Activated CD8-positive, alpha-beta memory T cell treated with anti-CD3 and anti-CD28 coated beads, Interleukin-2, amount 10 ng/mL, durations not matched to agents 7 days and 5 days (primary cell): ENCODE measurements around the gene PDZD2. TPM values are rescaled to one million over a fixed set of nuclear protein-coding genes. Genes with fewer than 3 reads are reported as not detected.
A peak's percentile ranks its signal among the peaks of the same experiment; 100 is the strongest.

Experiments
- ATAC-seq: fragments of 150-1000 bp; cut with Tn5 transposase; one replicate; pipeline ENCODE4 v1.10.0; 2021; ENCODE audit warnings: moderate library complexity
- CTCF ChIA-PET: fragments of 350-600 bp; sonication (Branson Sonifier 250); formaldehyde crosslinking; loops from one replicate; lab custom pipeline; 2021; ENCODE audit warnings: antibody characterized with exemption; lab: Charles Lee
- DNase-seq: peaks from one replicate; pipeline ENCODE4 v3.0.0-alpha.2; 2020
- H3K27ac Mint-ChIP-seq: one replicate; pipeline ENCODE4 v1.8.0; 2021; ENCODE audit warnings: mild to moderate bottlenecking, mixed read lengths
- H3K27me3 Mint-ChIP-seq: one replicate; pipeline ENCODE4 v1.8.0; 2021; ENCODE audit warnings: mixed read lengths
- H3K36me3 Mint-ChIP-seq: one replicate; pipeline ENCODE4 v1.8.0; 2021; ENCODE audit warnings: mild to moderate bottlenecking, mixed read lengths
- H3K4me1 Mint-ChIP-seq: one replicate; pipeline ENCODE4 v1.8.0; 2021; ENCODE audit warnings: mixed read lengths
- H3K4me3 Mint-ChIP-seq: one replicate; pipeline ENCODE4 v1.8.0; 2021; ENCODE audit warnings: mild to moderate bottlenecking, moderate library complexity, mixed read lengths
- H3K9me3 Mint-ChIP-seq: one replicate; pipeline ENCODE4 v1.8.0; 2022; ENCODE audit warnings: low read depth, mixed read lengths
- total RNA-seq, 2 experiments: library from RNA; stranded (reverse); gene quantifications; one replicate each; pipeline ENCODE4 v1.2.3, GENCODE V29; 2021

Gene PDZD2
- total RNA-seq, 2 experiments from 2014 or later = not detected

- ATAC-seq = no peak
- DNase-seq = no peak
- Mint-ChIP-seq H3K36me3 (no peaks in the 10 kb centered on the region), H3K27ac (no peak overlapping the region), H3K4me1 (no peaks in the 10 kb centered on the region), H3K4me3 (no peak overlapping the region), H3K9me3 (no peaks in the 10 kb centered on the region), H3K27me3 (peaks cover 16% of the 10 kb centered on the region)
- CTCF ChIA-PET = no interaction called here
Observed at GRCh38 chr5:31620026-31620425, 18.9 kb upstream of the PDZD2 start.

DNA sequence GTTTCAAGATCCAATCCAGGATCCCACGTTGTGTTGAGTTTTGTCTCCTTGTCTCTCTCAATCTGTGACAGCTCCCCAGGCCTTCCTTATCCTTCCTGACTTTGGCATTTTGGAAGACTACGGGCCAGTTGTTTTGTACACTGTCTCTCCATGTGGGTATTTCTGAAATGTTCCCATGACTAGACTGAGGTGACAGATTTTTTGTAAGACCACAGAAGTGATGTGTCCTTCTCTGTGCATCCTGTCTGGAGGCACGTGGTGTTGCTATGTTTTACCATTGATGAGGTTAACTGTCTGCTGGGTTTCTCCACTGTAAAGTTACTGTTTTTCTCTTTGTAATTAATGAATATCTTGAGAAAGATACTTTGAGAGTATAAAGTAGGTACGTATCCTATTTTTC is 15.7 kb upstream of the PDZD2 start:
- no peak for ATAC-seq
- DNase-seq = no peak
- Mint-ChIP-seq H3K36me3 (no peaks in the 10 kb centered on the region), H3K4me3 (no peak overlapping the region), H3K27ac (no peak overlapping the region), H3K27me3 (peaks cover 10% of the 10 kb centered on the region), H3K9me3 (no peaks in the 10 kb centered on the region), H3K4me1 (no peaks in the 10 kb centered on the region)
- CTCF ChIA-PET = no interaction called here

GRCh38 chr5:31625394-31625793 is 13.5 kb upstream of the PDZD2 start:
- DNase-seq (no peak), ATAC-seq (no peak)
- Mint-ChIP-seq H3K9me3 (no peaks in the 10 kb centered on the region), H3K4me1 (no peaks in the 10 kb centered on the region), H3K36me3 (no peaks in the 10 kb centered on the region), H3K27me3 (peaks cover 11% of the 10 kb centered on the region), H3K4me3 (no peak overlapping the region), H3K27ac (no peak overlapping the region)
- CTCF ChIA-PET = interaction anchor here (1.4 kb wide), 1 partner anchor 13 kb away, joined by 4 read pairs; no protein-coding TSS in a partner anchor

GRCh38 chr5:31626156-31626555 is 12.8 kb upstream of the PDZD2 start:
- CTCF ChIA-PET = interaction anchor here (1.4 kb wide), 1 partner anchor 12 kb away, joined by 4 read pairs; no protein-coding TSS in a partner anchor
- Mint-ChIP-seq H3K27ac (no peak overlapping the region), H3K36me3 (no peaks in the 10 kb centered on the region), H3K4me3 (no peak overlapping the region), H3K4me1 (no peaks in the 10 kb centered on the region), H3K9me3 (no peaks in the 10 kb centered on the region), H3K27me3 (peaks cover 11% of the 10 kb centered on the region)
- ATAC-seq (no peak), DNase-seq (no peak)

- Mint-ChIP-seq H3K27ac (no peak overlapping the region), H3K27me3 (peaks cover 11% of the 10 kb centered on the region), H3K9me3 (no peaks in the 10 kb centered on the region), H3K4me1 (no peaks in the 10 kb centered on the region), H3K36me3 (no peaks in the 10 kb centered on the region), H3K4me3 (no peak overlapping the region)
- ATAC-seq (no peak), DNase-seq (no peak)
- CTCF ChIA-PET = interaction anchor here (0.7 kb wide), 1 partner anchor 9 kb away, joined by 3 read pairs; no protein-coding TSS in a partner anchor
Observed at GRCh38 chr5:31626604-31627234, 12.2 kb upstream of the PDZD2 start.

DNA sequence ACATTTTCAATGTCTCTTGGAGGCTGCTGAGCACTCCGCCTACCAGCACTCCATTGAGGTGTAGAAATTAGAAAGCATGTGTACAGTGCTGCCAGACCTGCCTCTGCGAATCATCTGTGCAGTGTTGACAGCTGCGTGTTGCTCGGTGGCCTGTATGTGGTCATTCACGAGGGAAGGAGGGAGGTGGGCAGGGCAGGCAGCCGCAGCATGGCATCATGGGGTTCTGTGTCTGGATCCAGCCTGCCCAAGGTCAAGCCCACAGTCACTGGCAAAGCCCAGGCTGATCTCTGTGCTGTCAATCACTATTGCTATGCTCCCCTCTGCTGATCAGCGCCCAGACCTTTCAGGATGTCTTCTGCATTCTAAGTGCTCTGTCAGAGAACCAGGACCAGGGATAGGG is 8.0 kb upstream of the PDZD2 start:
- no peaks in the 10 kb centered on the region for H3K9me3 Mint-ChIP-seq
- no peaks in the 10 kb centered on the region for H3K36me3 Mint-ChIP-seq
- ATAC-seq (no peak), DNase-seq (no peak)
- H3K4me1 Mint-ChIP-seq = no peaks in the 10 kb centered on the region
- CTCF ChIA-PET = no interaction called here
- H3K4me3 Mint-ChIP-seq = no peak overlapping the region
- no peak overlapping the region for H3K27ac Mint-ChIP-seq
- peaks cover 23% of the 10 kb centered on the region for H3K27me3 Mint-ChIP-seq

DNA sequence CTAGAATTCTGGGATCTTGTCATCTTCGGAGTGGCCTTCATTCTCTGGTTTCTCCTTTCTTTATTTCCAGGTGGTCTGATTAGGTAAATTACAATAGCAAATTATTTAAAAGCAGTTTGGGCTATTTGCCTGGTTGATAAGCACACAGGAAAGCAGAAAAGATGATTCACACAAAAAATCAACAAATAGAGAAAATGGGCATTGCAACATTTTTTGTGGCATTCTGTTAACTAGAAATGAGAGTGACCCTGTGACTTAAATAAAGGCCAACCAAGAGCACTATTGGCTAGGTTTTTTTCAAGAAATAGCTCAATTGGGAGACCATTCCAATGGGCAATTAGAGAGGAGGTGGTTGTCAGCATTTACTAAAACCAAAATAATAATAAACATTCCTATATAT is 6.5 kb upstream of the PDZD2 start:
- no peak for DNase-seq
- H3K27ac Mint-ChIP-seq = no peak overlapping the region
- CTCF ChIA-PET = no interaction called here
- no peak for ATAC-seq
- H3K4me1 Mint-ChIP-seq = no peaks in the 10 kb centered on the region
- no peak overlapping the region for H3K4me3 Mint-ChIP-seq
- no peaks in the 10 kb centered on the region for H3K36me3 Mint-ChIP-seq
- peaks cover 30% of the 10 kb centered on the region for H3K27me3 Mint-ChIP-seq
- no peaks in the 10 kb centered on the region for H3K9me3 Mint-ChIP-seq

DNA sequence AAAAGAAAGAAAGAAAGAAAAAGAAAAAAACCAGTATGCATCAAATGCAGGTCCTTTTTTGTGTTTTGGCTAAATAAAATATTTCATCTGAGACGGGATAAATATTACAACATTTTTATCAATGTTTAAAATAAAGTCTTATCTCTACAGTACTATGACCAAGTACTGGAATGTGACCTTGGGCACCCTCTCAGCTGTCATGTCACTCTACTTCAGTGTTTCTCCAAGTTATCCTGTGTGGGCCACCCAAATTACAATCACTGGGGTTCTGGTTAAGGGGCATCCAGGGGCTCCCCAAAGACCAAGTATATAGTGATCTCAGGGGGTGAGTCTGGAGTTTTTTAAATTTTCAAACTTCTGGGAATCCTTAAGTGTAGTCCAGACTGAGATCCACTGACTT is 3.5 kb upstream of the PDZD2 start:
- H3K36me3 Mint-ChIP-seq = no peaks in the 10 kb centered on the region
- no peak overlapping the region for H3K27ac Mint-ChIP-seq
- peaks cover 3% of the 10 kb centered on the region for H3K4me1 Mint-ChIP-seq
- peaks cover 36% of the 10 kb centered on the region for H3K27me3 Mint-ChIP-seq
- no peak overlapping the region for H3K4me3 Mint-ChIP-seq
- DNase-seq (no peak), ATAC-seq (no peak)
- CTCF ChIA-PET = no interaction called here
- H3K9me3 Mint-ChIP-seq = no peaks in the 10 kb centered on the region

GRCh38 chr5:31637851-31638250 is 1.1 kb upstream of the PDZD2 start:
- no peak overlapping the region for H3K4me3 Mint-ChIP-seq

GRCh38 chr5:31638345-31638744 is 586 bp upstream of the PDZD2 start:
- DNase-seq = no peak
- Mint-ChIP-seq H3K4me3 (peak overlapping the region; percentile 73), H3K27me3 (peaks cover 27% of the 10 kb centered on the region), H3K4me1 (peaks cover 3% of the 10 kb centered on the region), H3K9me3 (no peaks in the 10 kb centered on the region), H3K27ac (no peak overlapping the region), H3K36me3 (no peaks in the 10 kb centered on the region)
- CTCF ChIA-PET = interaction anchor here (0.8 to 1.5 kb wide), 7 partner anchors 12 to 381 kb away, joined by 3 to 5 read pairs (median 4); no protein-coding TSS in a partner anchor
- ATAC-seq = no peak

More at GRCh38 chr5:31637851-31638250, 1.1 kb upstream of the PDZD2 start:
- ATAC-seq (no peak), DNase-seq (no peak)
- H3K27ac Mint-ChIP-seq = no peak overlapping the region
- peaks cover 3% of the 10 kb centered on the region for H3K4me1 Mint-ChIP-seq
- H3K27me3 Mint-ChIP-seq = peaks cover 31% of the 10 kb centered on the region
- CTCF ChIA-PET = interaction anchor here (1.0 to 1.1 kb wide), 4 partner anchors 12 to 306 kb away, joined by 3 to 4 read pairs (median 4); no protein-coding TSS in a partner anchor
- H3K36me3 Mint-ChIP-seq = no peaks in the 10 kb centered on the region
- no peaks in the 10 kb centered on the region for H3K9me3 Mint-ChIP-seq

GRCh38 chr5:31639481-31640411 is 815 bp downstream of the PDZD2 start:
- no peaks in the 10 kb centered on the region for H3K9me3 Mint-ChIP-seq
- H3K36me3 Mint-ChIP-seq = no peaks in the 10 kb centered on the region
- peaks cover 3% of the 10 kb centered on the region for H3K4me1 Mint-ChIP-seq
- ATAC-seq (no peak), DNase-seq (no peak)
- CTCF ChIA-PET = interaction anchor here (1.4 to 1.5 kb wide), 2 partner anchors 21 to 82 kb away, joined by 4 to 5 read pairs; no protein-coding TSS in a partner anchor
- H3K4me3 Mint-ChIP-seq = peak overlapping the region; percentile 22
- H3K27ac Mint-ChIP-seq = no peak overlapping the region
- H3K27me3 Mint-ChIP-seq = peaks cover 25% of the 10 kb centered on the region

GRCh38 chr5:31640573-31640972 is 1.6 kb downstream of the PDZD2 start:
- CTCF ChIA-PET = no interaction called here

GRCh38 chr5:31641059-31641458 is 2.1 kb downstream of the PDZD2 start:
- H3K27me3 Mint-ChIP-seq = peaks cover 23% of the 10 kb centered on the region
- no peaks in the 10 kb centered on the region for H3K9me3 Mint-ChIP-seq

More at GRCh38 chr5:31640573-31640972, 1.6 kb downstream of the PDZD2 start:
- no peak overlapping the region for H3K27ac Mint-ChIP-seq
- peaks cover 3% of the 10 kb centered on the region for H3K4me1 Mint-ChIP-seq
- H3K27me3 Mint-ChIP-seq = peaks cover 25% of the 10 kb centered on the region
- DNase-seq (no peak), ATAC-seq (no peak)
- no peak overlapping the region for H3K4me3 Mint-ChIP-seq
- no peaks in the 10 kb centered on the region for H3K9me3 Mint-ChIP-seq
- H3K36me3 Mint-ChIP-seq = no peaks in the 10 kb centered on the region

More at GRCh38 chr5:31641059-31641458, 2.1 kb downstream of the PDZD2 start:
- ATAC-seq = no peak
- CTCF ChIA-PET = no interaction called here
- Mint-ChIP-seq H3K27ac (no peak overlapping the region), H3K36me3 (no peaks in the 10 kb centered on the region), H3K4me3 (no peak overlapping the region), H3K4me1 (peaks cover 3% of the 10 kb centered on the region)
- no peak for DNase-seq
